Endothelial cell of umbilical vein (primary cell): ENCODE results near the gene PTH1R. TPM values are rescaled to one million over a fixed set of nuclear protein-coding genes. Genes with fewer than 3 reads are reported as not detected.

Experiments used
- BruUV-seq: library from RNA; stranded (reverse); fragments of 400-500 nt; replicated peaks from 2 replicates; lab custom pipeline; 2021; lab: Mats Ljungman, UMichigan
- CTCF ChIA-PET: fragments of 300-600, 350-600 bp; sonication (Branson Sonifier 250); formaldehyde crosslinking; loops from one replicate; lab custom pipeline; 2021; ENCODE audit warnings: antibody characterized with exemption, inconsistent platforms; lab: Charles Lee
- POLR2A ChIA-PET: fragments of 300-600, 350-600 bp; sonication (Branson Sonifier 250); formaldehyde crosslinking; loops from one replicate; lab custom pipeline; 2021; ENCODE audit warnings: antibody characterized with exemption, inconsistent platforms; lab: Charles Lee
- DNase-seq: peaks from one replicate; pipeline ENCODE4 v3.0.0-alpha.2; 2011; ENCODE audit warnings: low read depth, low spot score
- FAIRE-seq: peaks from 2 replicates; lab custom pipeline; 2011; peaks lifted over from hg19 to GRCh38; lab: Jason Lieb, UNC
- H2AFZ ChIP-seq: 2 replicates; pipeline ENCODE4 v1.6.0; 2012; ENCODE audit warnings: low read depth, low read length, control low read depth, inconsistent platforms
- H3K27ac ChIP-seq: 2 replicates; pipeline ENCODE4 v1.5.1; 2011; ENCODE audit warnings: low read depth, mild to moderate bottlenecking, control low read depth, low read length, moderate library complexity; ENCODE audit not compliant: insufficient read depth
- H3K27me3 ChIP-seq, 2 experiments: 2 replicates each; pipeline versions ENCODE4 v1.6.0 to v1.6.1; 2011; ENCODE audit warnings: low read length in 2 of 2, mixed read lengths in 1 of 2; ENCODE audit not compliant: control insufficient read depth in 2 of 2, insufficient read depth in 2 of 2
- H3K36me3 ChIP-seq, 2 experiments: 2 replicates in 1 of 2; 3 replicates in 1 of 2; pipeline ENCODE4 v1.5.1; 2011; ENCODE audit warnings: low read length in 2 of 2, mild to moderate bottlenecking in 1 of 2, moderate library complexity in 1 of 2; ENCODE audit not compliant: control insufficient read depth in 2 of 2, insufficient read depth in 2 of 2; ENCODE audit errors: extremely low read depth in 1 of 2
- H3K4me1 ChIP-seq: 3 replicates; pipeline ENCODE4 v1.5.1; 2011; ENCODE audit warnings: mild to moderate bottlenecking, low read length; ENCODE audit not compliant: control insufficient read depth, insufficient read depth; ENCODE audit errors: extremely low read depth
- H3K4me2 ChIP-seq: 2 replicates; pipeline ENCODE4 v1.6.1; 2011; ENCODE audit warnings: low read length, control low read depth, mixed read lengths; ENCODE audit not compliant: insufficient read depth
- H3K4me3 ChIP-seq, 3 experiments: fragments of 200-600 bp in 1 of 3; sonication (generic), shearing (Covaris generic) in 1 of 3; replicated peaks in 1 of 3; 2 replicates each; pipeline ENCODE4 v1.5.1; 2011 to 2016; ENCODE audit warnings: control low read depth in 3 of 3, low read length in 3 of 3, mild to moderate bottlenecking in 2 of 3, inconsistent platforms in 1 of 3, low read depth in 1 of 3, moderate library complexity in 1 of 3; ENCODE audit not compliant: insufficient read depth in 1 of 3
- H3K79me2 ChIP-seq: 2 replicates; pipeline ENCODE4 v1.6.0; 2012; ENCODE audit warnings: low read length, inconsistent platforms; ENCODE audit not compliant: control insufficient read depth, insufficient read depth
- H3K9ac ChIP-seq: replicated peaks from 2 replicates; pipeline ENCODE3; 2011; ENCODE audit warnings: low read length, control low read depth; ENCODE audit not compliant: insufficient read depth; ENCODE audit errors: extremely low read depth
- H3K9me1 ChIP-seq: replicated peaks from 3 replicates; pipeline ENCODE4 v1.6.0; 2011; ENCODE audit warnings: mild to moderate bottlenecking, low read length; ENCODE audit not compliant: control insufficient read depth, insufficient read depth; ENCODE audit errors: extremely low read depth
- H3K9me3 ChIP-seq: replicated peaks from 2 replicates; pipeline ENCODE4 v1.5.1; 2012; ENCODE audit warnings: low read length, inconsistent platforms; ENCODE audit not compliant: control insufficient read depth, insufficient read depth
- H4K20me1 ChIP-seq: replicated peaks from 2 replicates; pipeline ENCODE3; 2011; ENCODE audit warnings: mild to moderate bottlenecking, low read length; ENCODE audit not compliant: control insufficient read depth, insufficient read depth; ENCODE audit errors: extremely low read depth
- CTCF ChIP-seq, 2 donors: IDR thresholded peaks; 1 replicate in 1 of 2; 2 replicates in 1 of 2; pipeline ENCODE4 v1.5.1; 2011; ENCODE audit warnings: low read length in 2 of 2, mild to moderate bottlenecking in 2 of 2, moderate library complexity in 2 of 2, control low read depth in 1 of 2, inconsistent platforms in 1 of 2, low read depth in 1 of 2; ENCODE audit not compliant: insufficient read depth in 1 of 2; ENCODE audit errors: extremely low read depth in 1 of 2
- GATA2 ChIP-seq: IDR thresholded peaks from 2 replicates; pipeline ENCODE4 v1.7.0; 2011; ENCODE audit warnings: low read depth, mild to moderate bottlenecking, moderate library complexity, mixed read lengths, low read length; ENCODE audit not compliant: insufficient read length, insufficient read depth
- POLR2AphosphoS5 ChIP-seq: IDR thresholded peaks from 2 replicates; pipeline ENCODE4 v1.6.1; 2012; ENCODE audit warnings: low read depth, mild to moderate bottlenecking, control low read depth, low read length, moderate library complexity; ENCODE audit not compliant: insufficient read depth
- dilution Hi-C: fragments of 300-500 bp; cut with MboI; formaldehyde crosslinking; loops from one replicate; pipeline ENCODE4 v1.15.0; 2019; ENCODE audit warnings: low sequenced_read_pairs; ENCODE audit not compliant: extremely low pct_ligation_motif_present
- intact Hi-C: fragments of 100-400 bp; cut with micrococcal nuclease; formaldehyde crosslinking; loops from one replicate; pipeline ENCODE4 v1.10.0; 2022
- polyA plus RNA-seq, 4 experiments: library from polyadenylated mRNA; depleted of rRNA in 3 of 4; stranded (reverse) in 3 of 4; unstranded in 1 of 4; fragments of >200 nt; gene quantifications; 2 replicates each; pipeline versions ENCODE4 v1.2.1 to v1.2.3, GENCODE V29; 2011 to 2012; ENCODE audit warnings: missing spikeins in 1 of 4
- total RNA-seq: library from RNA; stranded (reverse); gene quantifications from 2 replicates; pipeline ENCODE4 v1.2.3, GENCODE V29; 2021

Gene PTH1R
- total and polyA plus RNA-seq, 2 donors (not counting 3 experiments of a cell fraction or from before 2014, with no cell fraction given): 0.08 to 0.46 TPM

- Histone ChIP-seq H3K4me2 (no peak overlapping the region), H3K9me3 (no peaks in the 10 kb centered on the region), H3K4me3 (no peak overlapping the region), H3K36me3 (no peaks in the 10 kb centered on the region), H3K9ac (no peak overlapping the region), H3K79me2 (no peaks in the 10 kb centered on the region), H2AFZ (no peak overlapping the region), H4K20me1 (no peaks in the 10 kb centered on the region), H3K27ac (no peak overlapping the region), H3K27me3 (peaks cover 0 to 5% of the 10 kb centered on the region in 2 experiments), H3K9me1 (no peaks in the 10 kb centered on the region), H3K4me1 (no peaks in the 10 kb centered on the region)
- dilution Hi-C loops (no loop called here), intact Hi-C loops (no loop called here)
- DNase-seq (no peak), FAIRE-seq (no peak)
- POLR2A ChIA-PET: no interaction called here
- CTCF ChIA-PET: interaction anchor here (0.6 to 1.0 kb wide), 2 partner anchors 8 to 46 kb away, joined by 3 read pairs; no protein-coding TSS in a partner anchor
- no TSS peak for BruUV-seq
- TF ChIP-seq GATA2 (no peak), POLR2AphosphoS5 (no peak), CTCF (IDR thresholded peaks at IDR 0.05; ENCODE audit: extremely low read depth in 1 of 2, insufficient read depth in 1 of 2, low read depth in 1 of 2, low read length in 2 of 2) (no peak)
Measured at GRCh38 chr3:46856576-46857471, 20.7 kb upstream of the PTH1R start.
